Measurements from ENCODE around the gene TMPRSS13. TPM values are rescaled to one million over a fixed set of nuclear protein-coding genes. Genes with fewer than 3 reads are reported as not detected.

The TMPRSS13 gene
- polyA plus RNA-seq, 1 experiment: not detected

DNA sequence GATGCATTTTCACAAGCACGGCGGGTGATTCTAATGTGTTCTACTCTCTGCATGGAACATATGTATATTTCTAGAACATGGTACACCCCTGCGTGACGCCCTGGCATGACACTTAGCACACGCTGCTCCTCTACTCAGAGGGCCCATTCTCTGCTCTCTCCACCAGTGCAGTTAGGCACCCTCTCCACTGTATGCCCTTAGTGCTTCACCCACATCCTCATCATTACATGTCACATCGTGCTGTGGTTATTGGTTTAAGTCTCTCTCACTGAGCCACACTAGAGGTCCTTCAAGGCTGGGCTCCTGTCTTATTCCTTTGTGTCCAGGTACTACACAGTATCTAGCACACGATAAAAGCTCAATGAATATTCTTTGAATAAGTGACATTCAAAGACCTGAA, 16.7 kb downstream of the TMPRSS13 start:
- H3K27me3 ChIP-seq (ENCODE audit: control insufficient read depth, insufficient read depth, low read length): peaks cover 20% of the 10 kb centered on the region
- H3K27ac ChIP-seq (ENCODE audit: low read depth, low read length): no peak overlapping the region
- no peaks in the 10 kb centered on the region for H3K9me3 ChIP-seq (ENCODE audit: control insufficient read depth, insufficient read depth, low read length)
- DNase-seq (ENCODE audit: low read depth, low spot score): no peak
- ChIA-PET CTCF (interaction anchor here (0.9 to 1.0 kb wide), 2 partner anchors 68 to 94 kb away, joined by 3 read pairs; no protein-coding TSS in a partner anchor), POLR2A (no interaction called here)
- H3K4me3 ChIP-seq (ENCODE audit: low read depth, low read length): no peak overlapping the region
- TF ChIP-seq, protein P1, sequence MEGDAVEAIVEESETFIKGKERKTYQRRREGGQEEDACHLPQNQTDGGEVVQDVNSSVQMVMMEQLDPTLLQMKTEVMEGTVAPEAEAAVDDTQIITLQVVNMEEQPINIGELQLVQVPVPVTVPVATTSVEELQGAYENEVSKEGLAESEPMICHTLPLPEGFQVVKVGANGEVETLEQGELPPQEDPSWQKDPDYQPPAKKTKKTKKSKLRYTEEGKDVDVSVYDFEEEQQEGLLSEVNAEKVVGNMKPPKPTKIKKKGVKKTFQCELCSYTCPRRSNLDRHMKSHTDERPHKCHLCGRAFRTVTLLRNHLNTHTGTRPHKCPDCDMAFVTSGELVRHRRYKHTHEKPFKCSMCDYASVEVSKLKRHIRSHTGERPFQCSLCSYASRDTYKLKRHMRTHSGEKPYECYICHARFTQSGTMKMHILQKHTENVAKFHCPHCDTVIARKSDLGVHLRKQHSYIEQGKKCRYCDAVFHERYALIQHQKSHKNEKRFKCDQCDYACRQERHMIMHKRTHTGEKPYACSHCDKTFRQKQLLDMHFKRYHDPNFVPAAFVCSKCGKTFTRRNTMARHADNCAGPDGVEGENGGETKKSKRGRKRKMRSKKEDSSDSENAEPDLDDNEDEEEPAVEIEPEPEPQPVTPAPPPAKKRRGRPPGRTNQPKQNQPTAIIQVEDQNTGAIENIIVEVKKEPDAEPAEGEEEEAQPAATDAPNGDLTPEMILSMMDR (IDR thresholded peaks at IDR 0.05; ENCODE audit: low read depth, low read length): no peak

DNA sequence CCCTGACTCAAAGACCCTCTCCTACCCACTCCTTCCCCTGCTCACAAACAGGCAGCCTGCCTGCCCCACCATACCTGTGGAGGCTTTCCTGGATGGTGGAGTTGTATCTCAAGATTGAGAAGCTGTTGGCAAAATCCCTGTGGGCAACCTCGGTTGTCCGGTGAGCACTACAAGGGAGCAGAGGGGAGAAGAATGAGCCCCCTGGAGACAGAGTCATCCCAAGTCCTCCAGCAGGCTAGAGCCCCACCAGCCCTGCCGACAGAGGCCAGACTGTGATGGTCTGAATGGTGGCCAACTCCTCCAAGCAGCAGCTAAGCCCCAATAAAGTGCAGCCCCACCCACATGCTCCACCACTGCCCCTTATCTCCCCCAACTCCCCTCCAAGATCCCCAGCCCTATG, 17.5 kb downstream of the TMPRSS13 start:
- no peak overlapping the region for H3K4me3 ChIP-seq (ENCODE audit: low read depth, low read length)
- TF ChIP-seq, protein P1 (IDR thresholded peaks at IDR 0.05; ENCODE audit: low read depth, low read length): no peak
- no peaks in the 10 kb centered on the region for H3K9me3 ChIP-seq (ENCODE audit: control insufficient read depth, insufficient read depth, low read length)
- H3K27ac ChIP-seq (ENCODE audit: low read depth, low read length): no peak overlapping the region
- peaks cover 17% of the 10 kb centered on the region for H3K27me3 ChIP-seq (ENCODE audit: control insufficient read depth, insufficient read depth, low read length)
- ChIA-PET POLR2A (no interaction called here), CTCF (interaction anchor here (0.9 kb wide), 1 partner anchor 67 kb away, joined by 3 read pairs; no protein-coding TSS in a partner anchor)
- no peak for DNase-seq (ENCODE audit: low read depth, low spot score)

DNA sequence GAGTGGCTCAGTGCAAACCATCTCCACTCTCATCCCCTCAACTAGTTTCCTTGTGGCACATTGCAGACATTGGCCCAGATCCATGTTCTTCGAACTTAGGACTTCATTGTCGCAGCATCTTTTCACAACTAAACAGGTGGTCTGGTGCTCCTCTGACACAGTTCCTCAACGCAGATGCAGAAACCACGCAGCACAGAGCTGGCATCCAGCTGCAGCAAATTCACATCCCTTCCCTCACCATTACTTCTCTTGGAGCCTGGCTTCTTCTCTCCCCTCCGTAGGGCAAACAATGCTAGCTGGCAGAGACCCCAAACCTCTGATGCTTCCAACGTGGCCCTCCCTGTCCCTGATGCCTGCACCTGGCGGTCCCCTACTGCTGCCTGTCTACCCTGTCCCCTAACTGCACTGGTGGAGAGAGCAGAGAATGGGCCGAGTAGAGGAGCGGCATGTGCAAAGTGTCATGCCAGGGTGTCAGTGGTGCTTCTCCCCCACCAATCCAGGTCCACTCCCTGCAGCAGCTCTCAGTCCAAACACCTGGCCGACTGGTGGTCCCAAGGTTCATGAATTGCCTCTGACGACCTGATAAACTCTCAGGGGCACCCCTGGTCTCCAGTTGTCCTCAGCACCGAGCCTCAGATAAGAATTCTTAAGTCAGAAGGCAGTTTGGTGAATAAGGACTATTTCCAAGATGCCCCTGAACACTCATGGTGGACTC, 18.1 kb downstream of the TMPRSS13 start:
- H3K9me3 ChIP-seq (ENCODE audit: control insufficient read depth, insufficient read depth, low read length): no peaks in the 10 kb centered on the region
- TF ChIP-seq, protein P1 (IDR thresholded peaks at IDR 0.05; ENCODE audit: low read depth, low read length): no peak
- POLR2A ChIA-PET: no interaction called here
- no peak for DNase-seq (ENCODE audit: low read depth, low spot score)
- no peak overlapping the region for H3K4me3 ChIP-seq (ENCODE audit: low read depth, low read length)
- CTCF ChIA-PET: no interaction called here
- H3K27ac ChIP-seq (ENCODE audit: low read depth, low read length): no peak overlapping the region
- H3K27me3 ChIP-seq (ENCODE audit: control insufficient read depth, insufficient read depth, low read length): peaks cover 14% of the 10 kb centered on the region

GRCh38 chr11:117910525-117910924, 18.7 kb downstream of the TMPRSS13 start:
- TF ChIP-seq, protein P1 (IDR thresholded peaks at IDR 0.05; ENCODE audit: low read depth, low read length): no peak
- Histone ChIP-seq H3K27me3 (ENCODE audit: control insufficient read depth, insufficient read depth, low read length) (peaks cover 12% of the 10 kb centered on the region), H3K9me3 (ENCODE audit: control insufficient read depth, insufficient read depth, low read length) (no peaks in the 10 kb centered on the region), H3K4me3 (ENCODE audit: low read depth, low read length) (no peak overlapping the region), H3K27ac (ENCODE audit: low read depth, low read length) (no peak overlapping the region)
- ChIA-PET CTCF (no interaction called here), POLR2A (no interaction called here)
- no peak for DNase-seq (ENCODE audit: low read depth, low spot score)

GRCh38 chr11:117909611-117910382, 19.4 kb downstream of the TMPRSS13 start:
- Histone ChIP-seq H3K4me3 (ENCODE audit: low read depth, low read length) (no peak overlapping the region), H3K27ac (ENCODE audit: low read depth, low read length) (no peak overlapping the region), H3K27me3 (ENCODE audit: control insufficient read depth, insufficient read depth, low read length) (peaks cover 9% of the 10 kb centered on the region), H3K9me3 (ENCODE audit: control insufficient read depth, insufficient read depth, low read length) (no peaks in the 10 kb centered on the region)
- TF ChIP-seq, protein P1 (IDR thresholded peaks at IDR 0.05; ENCODE audit: low read depth, low read length): no peak
- CTCF ChIA-PET: interaction anchor here (1.1 kb wide), 1 partner anchor 37 kb away, joined by 3 read pairs; no protein-coding TSS in a partner anchor
- POLR2A ChIA-PET: no interaction called here
- DNase-seq (ENCODE audit: low read depth, low spot score): no peak

All from AG04450 (cell line).